Karpas-422 (cell line): ENCODE measurements around the gene SPIN1. TPM values are rescaled to one million over a fixed set of nuclear protein-coding genes. Genes with fewer than 3 reads are reported as not detected.

ENCODE experiments used
- DNase-seq: peaks from one replicate; pipeline ENCODE4 v3.0.0-alpha.2; 2015
- H2AFZ ChIP-seq: fragments of 200-600 bp; sonication (generic); 2 replicates; pipeline ENCODE4 v1.6.1; 2014; ENCODE audit warnings: antibody characterized with exemption, low read length, mixed read lengths
- H3K27ac ChIP-seq: fragments of 200-600 bp; sonication (generic); 2 replicates; pipeline ENCODE4 v1.5.1; 2014; ENCODE audit warnings: mild to moderate bottlenecking, low read length, moderate library complexity
- H3K27me3 ChIP-seq: fragments of 200-600 bp; sonication (generic); 2 replicates; pipeline ENCODE4 v1.6.1; 2014; ENCODE audit warnings: low read length, mixed read lengths
- H3K36me3 ChIP-seq: fragments of 200-600 bp; sonication (generic); 2 replicates; pipeline ENCODE4 v1.6.1; 2014; ENCODE audit warnings: low read length, mixed read lengths; ENCODE audit not compliant: insufficient read depth
- H3K4me1 ChIP-seq: fragments of 200-600 bp; sonication (generic); 2 replicates; pipeline ENCODE4 v1.6.1; 2014; ENCODE audit warnings: mild to moderate bottlenecking, low read length, mixed read lengths
- H3K4me2 ChIP-seq: fragments of 200-600 bp; sonication (generic); 2 replicates; pipeline ENCODE4 v1.6.1; 2014; ENCODE audit warnings: low read length, low read depth, mild to moderate bottlenecking; ENCODE audit not compliant: poor library complexity, severe bottlenecking
- H3K4me3 ChIP-seq: fragments of 200-600 bp; sonication (generic); 2 replicates; pipeline ENCODE4 v1.5.1; 2014; ENCODE audit warnings: mild to moderate bottlenecking, antibody characterized with exemption, low read length, mixed read lengths
- H3K79me2 ChIP-seq: fragments of 200-600 bp; sonication (generic); 2 replicates; pipeline ENCODE4 v1.6.1; 2014; ENCODE audit warnings: mild to moderate bottlenecking, low read length, mixed read lengths
- H3K9ac ChIP-seq: fragments of 200-600 bp; sonication (generic); 2 replicates; pipeline ENCODE4 v1.6.0; 2014; ENCODE audit warnings: low read length
- H3K9me2 ChIP-seq: fragments of 200-600 bp; sonication (generic), shearing (Covaris generic); replicated peaks from 2 replicates; pipeline ENCODE4 v1.6.0; 2014; ENCODE audit warnings: mild to moderate bottlenecking, low read length, moderate library complexity; ENCODE audit not compliant: insufficient read depth
- H3K9me3 ChIP-seq: fragments of 300-700, 200-600 bp; sonication (generic); 2 replicates; pipeline ENCODE4 v1.6.1; 2014; ENCODE audit warnings: low read length, mixed read lengths
- H4K20me1 ChIP-seq: fragments of 200-600 bp; sonication (generic); 2 replicates; pipeline ENCODE4 v1.6.1; 2014; ENCODE audit warnings: mild to moderate bottlenecking, antibody characterized with exemption, low read length, low read depth; ENCODE audit not compliant: insufficient read depth
- total RNA-seq: library from RNA; depleted of rRNA; stranded (reverse); fragments of >200 nt; shearing (Covaris generic); gene quantifications from 2 replicates; pipeline ENCODE4 v1.2.3, GENCODE V29; 2014; ENCODE audit warnings: low replicate concordance

SPIN1 gene
- total RNA-seq, 1 experiment from 2014 or later: 43.3 TPM

DNA sequence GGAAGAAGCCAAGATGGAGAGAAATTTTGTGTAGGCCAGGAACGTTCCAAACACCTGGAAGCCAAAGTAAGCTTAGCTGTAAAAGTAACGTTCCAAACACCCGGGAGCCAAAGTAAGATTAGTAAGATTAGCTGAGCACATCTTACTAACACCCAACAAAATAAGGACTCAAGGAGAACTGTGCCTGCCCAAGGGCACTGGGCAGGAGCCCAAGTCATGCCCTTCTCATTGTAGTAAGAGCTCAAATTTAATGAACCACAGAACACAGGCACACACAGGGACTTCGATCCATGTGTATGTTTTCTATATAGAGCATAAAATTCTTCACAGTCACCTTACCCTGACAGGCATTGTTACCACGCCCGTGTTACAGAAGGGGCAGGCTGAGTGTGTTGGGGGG, 110.6 kb downstream of the SPIN1 start:
- Histone ChIP-seq H3K27me3 (no peaks in the 10 kb centered on the region), H3K4me1 (no peaks in the 10 kb centered on the region), H3K79me2 (no peaks in the 10 kb centered on the region), H2AFZ (no peak overlapping the region), H3K9me3 (no peaks in the 10 kb centered on the region), H4K20me1 (no peaks in the 10 kb centered on the region), H3K9ac (no peak overlapping the region), H3K27ac (no peak overlapping the region), H3K36me3 (no peaks in the 10 kb centered on the region), H3K4me2 (no peak overlapping the region), H3K9me2 (no peaks in the 10 kb centered on the region), H3K4me3 (no peak overlapping the region)
- no peak for DNase-seq

DNA sequence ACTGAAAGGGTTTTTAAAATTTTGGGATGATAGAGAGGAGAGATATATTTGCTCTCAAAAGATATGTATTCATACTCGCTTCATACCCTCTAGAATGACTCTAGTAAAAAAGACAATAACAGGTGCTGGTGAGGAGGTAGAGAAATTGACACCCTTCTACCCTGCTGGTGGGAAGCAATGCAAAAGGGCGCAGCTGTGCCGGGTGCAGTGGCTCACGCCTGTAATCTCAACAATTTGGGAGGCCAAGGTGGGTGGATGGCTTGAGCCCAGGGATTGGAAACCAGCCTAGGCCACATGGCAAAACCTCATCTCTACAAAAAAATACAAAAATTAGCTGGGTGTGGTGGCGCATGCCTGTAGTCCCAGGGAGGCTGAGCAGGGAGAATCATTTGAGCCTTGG, 112.8 kb downstream of the SPIN1 start:
- DNase-seq: no peak
- H3K27me3 ChIP-seq: no peaks in the 10 kb centered on the region

GRCh38 chr9:88502552-88503034, 114.3 kb downstream of the SPIN1 start:
- Histone ChIP-seq H3K36me3 (no peaks in the 10 kb centered on the region), H2AFZ (no peak overlapping the region), H3K4me3 (no peak overlapping the region), H3K9me3 (no peaks in the 10 kb centered on the region), H4K20me1 (no peaks in the 10 kb centered on the region), H3K9ac (no peak overlapping the region), H3K79me2 (no peaks in the 10 kb centered on the region), H3K9me2 (no peaks in the 10 kb centered on the region), H3K4me2 (no peak overlapping the region), H3K27ac (no peak overlapping the region), H3K4me1 (no peaks in the 10 kb centered on the region), H3K27me3 (no peaks in the 10 kb centered on the region)
- no peak for DNase-seq

More for the DNA sequence above, 112.8 kb downstream of the SPIN1 start:
- H3K9ac ChIP-seq: no peak overlapping the region
- H2AFZ ChIP-seq: no peak overlapping the region
- H3K4me2 ChIP-seq: no peak overlapping the region
- H3K4me3 ChIP-seq: no peak overlapping the region
- no peaks in the 10 kb centered on the region for H3K9me2 ChIP-seq
- H3K9me3 ChIP-seq: no peaks in the 10 kb centered on the region
- H4K20me1 ChIP-seq: no peaks in the 10 kb centered on the region
- H3K27ac ChIP-seq: no peak overlapping the region
- no peaks in the 10 kb centered on the region for H3K79me2 ChIP-seq
- no peaks in the 10 kb centered on the region for H3K4me1 ChIP-seq
- H3K36me3 ChIP-seq: no peaks in the 10 kb centered on the region

DNA sequence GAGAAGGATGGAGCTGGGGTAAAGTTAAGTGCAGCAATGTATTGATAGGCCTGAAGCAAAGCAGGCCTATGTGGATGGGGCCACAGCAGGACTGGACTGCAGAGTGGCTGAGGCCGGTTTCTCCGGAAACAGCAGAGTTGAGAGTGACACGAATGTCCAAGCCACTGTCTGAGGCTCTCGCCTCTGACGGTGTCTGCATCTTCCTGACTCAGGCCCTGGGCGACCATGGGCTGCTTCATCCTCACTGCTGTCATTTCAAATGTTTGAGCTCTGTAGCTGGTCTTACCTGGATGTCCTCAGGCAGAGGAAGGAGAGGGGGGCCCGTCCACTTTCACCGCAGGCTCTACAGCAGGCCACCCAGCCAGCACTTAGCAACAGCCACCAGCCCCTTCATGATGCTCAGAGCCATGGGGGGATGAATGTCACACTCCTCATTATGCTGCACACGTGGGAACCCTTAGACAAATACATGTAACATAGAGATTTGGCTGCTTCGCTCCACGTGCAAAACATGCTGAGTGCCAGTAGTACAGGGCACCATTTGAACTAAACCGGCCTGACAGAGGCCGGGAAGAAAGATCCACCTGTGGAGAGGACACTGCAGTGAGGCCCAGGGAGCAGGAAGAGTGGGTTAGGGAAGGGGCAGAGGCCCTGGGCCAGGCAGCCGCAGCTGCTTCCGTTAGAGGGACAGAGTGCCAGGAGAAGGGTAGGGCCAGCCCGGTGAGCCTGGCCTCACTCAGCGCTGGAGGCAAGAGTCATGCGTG, 115.0 kb downstream of the SPIN1 start:
- Histone ChIP-seq H3K4me2 (no peak overlapping the region), H2AFZ (no peak overlapping the region), H3K27ac (no peak overlapping the region), H3K79me2 (no peaks in the 10 kb centered on the region), H3K9ac (no peak overlapping the region), H3K36me3 (no peaks in the 10 kb centered on the region), H3K9me2 (no peaks in the 10 kb centered on the region), H3K4me3 (no peak overlapping the region), H3K4me1 (no peaks in the 10 kb centered on the region), H4K20me1 (no peaks in the 10 kb centered on the region), H3K9me3 (no peaks in the 10 kb centered on the region), H3K27me3 (no peaks in the 10 kb centered on the region)
- no peak for DNase-seq

- Histone ChIP-seq H4K20me1 (no peaks in the 10 kb centered on the region), H3K9me3 (no peaks in the 10 kb centered on the region), H3K4me3 (no peak overlapping the region), H3K4me2 (no peak overlapping the region), H3K4me1 (no peaks in the 10 kb centered on the region), H3K27ac (no peak overlapping the region), H3K27me3 (no peaks in the 10 kb centered on the region), H3K36me3 (no peaks in the 10 kb centered on the region), H3K9me2 (no peaks in the 10 kb centered on the region), H2AFZ (no peak overlapping the region), H3K9ac (no peak overlapping the region), H3K79me2 (no peaks in the 10 kb centered on the region)
- DNase-seq: no peak
Measured at GRCh38 chr9:88503845-88504764, 115.9 kb downstream of the SPIN1 start.

GRCh38 chr9:88508326-88508725, 120.1 kb downstream of the SPIN1 start:
- no peak for DNase-seq
- no peaks in the 10 kb centered on the region for H4K20me1 ChIP-seq
- no peak overlapping the region for H3K9ac ChIP-seq
- H3K4me1 ChIP-seq: no peaks in the 10 kb centered on the region
- H3K27me3 ChIP-seq: no peaks in the 10 kb centered on the region
- H3K36me3 ChIP-seq: no peaks in the 10 kb centered on the region
- no peak overlapping the region for H2AFZ ChIP-seq
- no peak overlapping the region for H3K27ac ChIP-seq
- H3K9me3 ChIP-seq: no peaks in the 10 kb centered on the region
- no peaks in the 10 kb centered on the region for H3K9me2 ChIP-seq
- H3K4me3 ChIP-seq: no peak overlapping the region
- no peaks in the 10 kb centered on the region for H3K79me2 ChIP-seq
- no peak overlapping the region for H3K4me2 ChIP-seq

- Histone ChIP-seq H3K79me2 (no peaks in the 10 kb centered on the region), H3K27me3 (no peaks in the 10 kb centered on the region), H2AFZ (no peak overlapping the region)
Measured at GRCh38 chr9:88511906-88512305, 123.7 kb downstream of the SPIN1 start.

GRCh38 chr9:88514247-88514646, 126.0 kb downstream of the SPIN1 start:
- H3K4me1 ChIP-seq: no peaks in the 10 kb centered on the region
- no peak overlapping the region for H3K27ac ChIP-seq
- no peaks in the 10 kb centered on the region for H3K79me2 ChIP-seq
- no peak overlapping the region for H3K9ac ChIP-seq
- H3K9me3 ChIP-seq: no peaks in the 10 kb centered on the region
- H3K9me2 ChIP-seq: no peaks in the 10 kb centered on the region
- no peaks in the 10 kb centered on the region for H4K20me1 ChIP-seq
- H3K4me2 ChIP-seq: no peak overlapping the region
- no peak for DNase-seq
- no peak overlapping the region for H3K4me3 ChIP-seq
- H2AFZ ChIP-seq: no peak overlapping the region
- H3K27me3 ChIP-seq: no peaks in the 10 kb centered on the region
- H3K36me3 ChIP-seq: no peaks in the 10 kb centered on the region

More at GRCh38 chr9:88511906-88512305, 123.7 kb downstream of the SPIN1 start:
- Histone ChIP-seq H3K4me1 (no peaks in the 10 kb centered on the region), H3K4me2 (no peak overlapping the region), H3K9me3 (no peaks in the 10 kb centered on the region), H3K27ac (no peak overlapping the region), H3K9me2 (no peaks in the 10 kb centered on the region), H3K4me3 (no peak overlapping the region), H3K9ac (no peak overlapping the region), H4K20me1 (no peaks in the 10 kb centered on the region), H3K36me3 (no peaks in the 10 kb centered on the region)
- DNase-seq: no peak
